Stimulated activated CD4-positive, alpha-beta T cell treated with anti-CD3 and anti-CD28 coated beads, Interleukin-2, amount 100 ng/mL, for 4 hours (primary cell): ENCODE measurements around the gene PATL2.
"Not testable (repeated sequence)": the region's sequence is repeated elsewhere in the genome, so short reads cannot be mapped to it uniquely, and the experiment has no call there.

Experiments used
- DNase-seq: peaks from one replicate; pipeline ENCODE4 v3.0.0-alpha.2; 2020; ENCODE audit warnings: low read depth

Gene PATL2

DNA sequence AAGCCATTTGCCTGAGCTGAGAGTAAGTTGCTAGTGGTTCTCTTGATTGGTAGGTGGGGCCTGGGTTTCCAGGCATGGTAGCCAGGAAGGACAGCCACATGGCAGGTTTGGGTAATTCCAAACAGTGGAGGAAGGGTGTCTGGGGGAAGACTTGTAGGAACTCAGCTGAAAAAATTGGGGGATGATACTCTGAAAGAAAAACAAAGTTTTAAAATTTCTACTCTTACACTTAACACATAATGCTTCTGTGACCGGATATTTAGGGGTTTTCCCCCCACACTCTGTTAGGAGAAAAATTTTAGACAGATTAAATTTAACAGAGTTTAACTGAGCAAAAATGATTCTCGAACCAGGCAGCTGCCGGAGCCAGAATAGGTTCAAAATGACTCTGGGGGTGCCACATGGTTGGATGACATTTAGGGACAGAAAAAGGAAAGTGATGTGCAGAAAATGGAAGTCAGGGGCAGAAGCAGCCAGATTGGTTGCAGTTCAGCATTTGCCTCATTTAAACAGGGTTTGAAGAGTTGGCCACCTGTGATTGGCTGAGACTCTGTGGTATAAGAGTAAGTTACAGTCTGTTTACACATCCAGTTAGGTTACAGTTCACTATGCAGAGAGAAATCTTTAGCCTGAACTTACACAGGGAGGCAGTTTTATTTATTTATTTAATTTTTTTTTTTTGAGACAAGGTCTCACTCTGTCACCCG lies 8.3 kb upstream of the PATL2 start:
- DNase-seq, result no peak

DNA sequence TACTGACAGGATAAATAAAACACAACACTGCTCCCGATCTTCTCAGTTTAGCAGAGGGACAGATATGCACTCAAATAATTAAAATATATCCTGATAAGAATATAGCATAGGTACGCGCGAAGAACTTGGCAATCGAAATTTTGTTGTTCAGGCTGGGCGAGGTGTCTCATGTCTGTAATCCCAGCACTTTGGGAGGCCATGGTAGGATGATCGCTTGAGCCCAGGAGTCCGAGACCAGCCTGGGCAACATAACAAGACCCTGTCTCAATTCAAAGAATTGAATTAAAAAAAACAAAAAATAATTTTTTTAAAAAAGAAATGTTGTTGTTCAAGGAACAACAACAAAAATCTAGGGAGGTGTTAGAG lies 7.8 kb upstream of the PATL2 start:
- no peak for DNase-seq

DNA sequence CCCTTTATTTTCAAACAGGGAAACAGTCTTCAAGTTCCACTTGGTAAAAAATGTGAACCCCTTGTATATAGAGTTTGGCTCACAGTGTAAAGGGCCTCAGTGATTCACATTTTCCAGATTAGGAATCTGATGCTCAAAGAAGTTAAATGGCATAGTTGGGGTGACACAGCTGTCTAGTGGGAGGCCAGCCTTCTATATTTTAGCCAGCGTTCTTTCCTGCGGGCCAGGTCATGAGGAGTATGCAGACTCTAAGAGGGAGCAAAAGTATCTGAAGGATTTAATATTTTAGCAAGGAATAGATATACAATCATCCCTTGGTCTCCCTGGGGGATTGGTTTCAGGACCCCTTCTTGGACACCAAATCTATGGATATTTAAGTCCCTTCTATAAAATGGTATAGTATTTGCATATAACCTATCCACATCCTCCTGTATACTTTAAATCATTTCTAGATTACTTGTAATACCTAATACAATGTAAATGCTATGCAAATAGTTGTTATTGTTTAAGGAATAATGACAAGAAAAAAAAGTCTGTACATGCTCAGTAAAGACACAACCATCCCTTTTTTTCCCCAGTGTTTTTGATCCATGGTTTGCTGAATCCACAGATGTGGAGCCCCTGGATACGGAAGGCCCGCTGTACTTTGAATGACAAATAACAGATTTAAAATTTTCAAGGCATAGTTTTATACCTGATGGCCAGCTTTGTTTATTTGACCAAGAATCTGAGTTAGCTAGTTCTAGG lies 7.2 kb upstream of the PATL2 start:
- no peak for DNase-seq

DNA sequence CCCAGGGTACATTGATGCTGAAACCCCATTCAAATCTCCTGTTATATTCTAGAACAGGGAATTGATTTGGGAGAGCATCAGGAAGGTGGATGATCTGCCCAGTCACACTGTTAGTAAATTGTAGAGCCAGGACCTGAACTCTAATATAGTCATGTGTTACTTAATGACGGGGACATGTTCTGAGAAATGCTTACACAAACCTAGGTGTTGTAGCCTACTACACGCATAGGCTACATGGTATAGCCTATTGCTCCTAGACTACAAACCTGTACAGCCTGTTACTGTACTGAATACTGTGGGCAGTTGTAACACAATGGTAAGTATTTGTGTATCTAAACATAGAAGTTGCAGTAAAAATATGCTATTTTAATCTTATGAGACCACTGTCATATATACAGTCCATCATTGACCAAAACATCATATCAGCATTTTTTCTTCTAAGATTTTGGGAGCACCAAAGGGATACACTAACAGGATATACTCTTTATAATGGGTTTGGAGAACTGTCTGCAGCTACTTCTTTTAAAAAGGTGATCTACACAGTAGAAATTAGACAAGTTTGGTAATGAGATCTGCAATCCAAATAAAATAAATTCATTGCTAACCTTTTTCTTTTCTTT lies 6.0 kb upstream of the PATL2 start:
- DNase-seq, result no peak

DNA sequence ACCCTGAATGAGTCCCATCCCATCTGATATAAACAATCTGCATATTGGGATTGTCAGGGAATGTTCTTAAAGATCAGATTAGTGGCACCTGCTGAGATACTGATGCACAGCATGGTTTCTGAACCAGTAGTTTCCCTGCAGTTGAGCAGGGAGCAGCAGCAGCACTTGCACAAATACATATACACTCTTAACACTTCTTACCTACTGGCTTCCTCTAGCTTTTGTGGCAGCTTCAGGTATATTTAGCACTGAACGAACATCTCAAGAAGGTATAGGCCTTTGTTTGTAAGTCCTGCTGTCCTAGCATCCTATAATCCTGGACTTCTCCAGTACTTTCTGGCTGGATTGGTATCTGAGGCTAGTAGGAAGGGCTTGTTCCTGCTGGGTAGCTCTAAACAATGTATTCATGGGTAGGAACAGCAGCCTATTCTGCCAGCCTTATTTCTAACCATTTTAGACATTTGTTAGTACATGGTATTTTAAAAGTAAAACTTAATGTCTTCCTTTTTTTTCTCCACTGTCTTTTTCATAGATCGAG lies 4.7 kb upstream of the PATL2 start:
- DNase-seq, result no peak

DNA sequence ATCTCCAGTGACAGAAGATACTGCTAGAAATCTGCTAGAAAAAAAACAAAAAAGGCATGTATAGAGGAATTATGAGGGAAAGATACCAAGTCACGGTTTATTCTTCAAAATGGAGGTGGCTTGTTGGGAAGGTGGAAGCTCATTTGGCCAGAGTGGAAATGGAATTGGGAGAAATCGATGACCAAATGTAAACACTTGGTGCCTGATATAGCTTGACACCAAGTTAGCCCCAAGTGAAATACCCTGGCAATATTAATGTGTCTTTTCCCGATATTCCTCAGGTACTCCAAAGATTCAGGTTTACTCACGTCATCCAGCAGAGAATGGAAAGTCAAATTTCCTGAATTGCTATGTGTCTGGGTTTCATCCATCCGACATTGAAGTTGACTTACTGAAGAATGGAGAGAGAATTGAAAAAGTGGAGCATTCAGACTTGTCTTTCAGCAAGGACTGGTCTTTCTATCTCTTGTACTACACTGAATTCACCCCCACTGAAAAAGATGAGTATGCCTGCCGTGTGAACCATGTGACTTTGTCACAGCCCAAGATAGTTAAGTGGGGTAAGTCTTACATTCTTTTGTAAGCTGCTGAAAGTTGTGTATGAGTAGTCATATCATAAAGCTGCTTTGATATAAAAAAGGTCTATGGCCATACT lies 4.1 kb upstream of the PATL2 start:
- no peak for DNase-seq

DNA sequence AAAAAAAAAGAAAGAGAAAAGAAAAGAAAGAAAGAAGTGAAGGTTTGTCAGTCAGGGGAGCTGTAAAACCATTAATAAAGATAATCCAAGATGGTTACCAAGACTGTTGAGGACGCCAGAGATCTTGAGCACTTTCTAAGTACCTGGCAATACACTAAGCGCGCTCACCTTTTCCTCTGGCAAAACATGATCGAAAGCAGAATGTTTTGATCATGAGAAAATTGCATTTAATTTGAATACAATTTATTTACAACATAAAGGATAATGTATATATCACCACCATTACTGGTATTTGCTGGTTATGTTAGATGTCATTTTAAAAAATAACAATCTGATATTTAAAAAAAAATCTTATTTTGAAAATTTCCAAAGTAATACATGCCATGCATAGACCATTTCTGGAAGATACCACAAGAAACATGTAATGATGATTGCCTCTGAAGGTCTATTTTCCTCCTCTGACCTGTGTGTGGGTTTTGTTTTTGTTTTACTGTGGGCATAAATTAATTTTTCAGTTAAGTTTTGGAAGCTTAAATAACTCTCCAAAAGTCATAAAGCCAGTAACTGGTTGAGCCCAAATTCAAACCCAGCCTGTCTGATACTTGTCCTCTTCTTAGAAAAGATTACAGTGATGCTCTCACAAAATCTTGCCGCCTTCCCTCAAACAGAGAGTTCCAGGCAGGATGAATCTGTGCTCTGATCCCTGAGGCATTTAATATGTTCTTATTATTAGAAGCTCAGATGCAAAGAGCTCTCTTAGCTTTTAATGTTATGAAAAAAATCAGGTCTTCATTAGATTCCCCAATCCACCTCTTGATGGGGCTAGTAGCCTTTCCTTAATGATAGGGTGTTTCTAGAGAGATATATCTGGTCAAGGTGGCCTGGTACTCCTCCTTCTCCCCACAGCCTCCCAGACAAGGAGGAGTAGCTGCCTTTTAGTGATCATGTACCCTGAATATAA lies 2.2 kb upstream of the PATL2 start:
- DNase-seq, result no peak

DNA sequence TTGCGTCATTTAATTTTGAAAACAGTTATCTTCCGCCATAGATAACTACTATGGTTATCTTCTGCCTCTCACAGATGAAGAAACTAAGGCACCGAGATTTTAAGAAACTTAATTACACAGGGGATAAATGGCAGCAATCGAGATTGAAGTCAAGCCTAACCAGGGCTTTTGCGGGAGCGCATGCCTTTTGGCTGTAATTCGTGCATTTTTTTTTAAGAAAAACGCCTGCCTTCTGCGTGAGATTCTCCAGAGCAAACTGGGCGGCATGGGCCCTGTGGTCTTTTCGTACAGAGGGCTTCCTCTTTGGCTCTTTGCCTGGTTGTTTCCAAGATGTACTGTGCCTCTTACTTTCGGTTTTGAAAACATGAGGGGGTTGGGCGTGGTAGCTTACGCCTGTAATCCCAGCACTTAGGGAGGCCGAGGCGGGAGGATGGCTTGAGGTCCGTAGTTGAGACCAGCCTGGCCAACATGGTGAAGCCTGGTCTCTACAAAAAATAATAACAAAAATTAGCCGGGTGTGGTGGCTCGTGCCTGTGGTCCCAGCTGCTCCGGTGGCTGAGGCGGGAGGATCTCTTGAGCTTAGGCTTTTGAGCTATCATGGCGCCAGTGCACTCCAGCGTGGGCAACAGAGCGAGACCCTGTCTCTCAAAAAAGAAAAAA lies 1.4 kb upstream of the PATL2 start:
- peak; percentile 59 for DNase-seq

DNA sequence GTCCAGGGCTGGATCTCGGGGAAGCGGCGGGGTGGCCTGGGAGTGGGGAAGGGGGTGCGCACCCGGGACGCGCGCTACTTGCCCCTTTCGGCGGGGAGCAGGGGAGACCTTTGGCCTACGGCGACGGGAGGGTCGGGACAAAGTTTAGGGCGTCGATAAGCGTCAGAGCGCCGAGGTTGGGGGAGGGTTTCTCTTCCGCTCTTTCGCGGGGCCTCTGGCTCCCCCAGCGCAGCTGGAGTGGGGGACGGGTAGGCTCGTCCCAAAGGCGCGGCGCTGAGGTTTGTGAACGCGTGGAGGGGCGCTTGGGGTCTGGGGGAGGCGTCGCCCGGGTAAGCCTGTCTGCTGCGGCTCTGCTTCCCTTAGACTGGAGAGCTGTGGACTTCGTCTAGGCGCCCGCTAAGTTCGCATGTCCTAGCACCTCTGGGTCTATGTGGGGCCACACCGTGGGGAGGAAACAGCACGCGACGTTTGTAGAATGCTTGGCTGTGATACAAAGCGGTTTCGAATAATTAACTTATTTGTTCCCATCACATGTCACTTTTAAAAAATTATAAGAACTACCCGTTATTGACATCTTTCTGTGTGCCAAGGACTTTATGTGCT lies 721 bp upstream of the PATL2 start:
- no peak for DNase-seq

DNA sequence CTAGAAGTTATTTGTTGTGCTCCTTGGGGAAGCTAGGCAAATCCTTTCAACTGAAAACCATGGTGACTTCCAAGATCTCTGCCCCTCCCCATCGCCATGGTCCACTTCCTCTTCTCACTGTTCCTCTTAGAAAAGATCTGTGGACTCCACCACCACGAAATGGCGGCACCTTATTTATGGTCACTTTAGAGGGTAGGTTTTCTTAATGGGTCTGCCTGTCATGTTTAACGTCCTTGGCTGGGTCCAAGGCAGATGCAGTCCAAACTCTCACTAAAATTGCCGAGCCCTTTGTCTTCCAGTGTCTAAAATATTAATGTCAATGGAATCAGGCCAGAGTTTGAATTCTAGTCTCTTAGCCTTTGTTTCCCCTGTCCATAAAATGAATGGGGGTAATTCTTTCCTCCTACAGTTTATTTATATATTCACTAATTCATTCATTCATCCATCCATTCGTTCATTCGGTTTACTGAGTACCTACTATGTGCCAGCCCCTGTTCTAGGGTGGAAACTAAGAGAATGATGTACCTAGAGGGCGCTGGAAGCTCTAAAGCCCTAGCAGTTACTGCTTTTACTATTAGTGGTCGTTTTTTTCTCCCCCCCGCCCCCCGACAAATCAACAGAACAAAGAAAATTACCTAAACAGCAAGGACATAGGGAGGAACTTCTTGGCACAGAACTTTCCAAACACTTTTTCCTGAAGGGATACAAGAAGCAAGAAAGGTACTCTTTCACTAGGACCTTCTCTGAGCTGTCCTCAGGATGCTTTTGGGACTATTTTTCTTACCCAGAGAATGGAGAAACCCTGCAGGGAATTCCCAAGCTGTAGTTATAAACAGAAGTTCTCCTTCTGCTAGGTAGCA lies 657 bp downstream of the PATL2 start:
- DNase-seq, result no peak

DNA sequence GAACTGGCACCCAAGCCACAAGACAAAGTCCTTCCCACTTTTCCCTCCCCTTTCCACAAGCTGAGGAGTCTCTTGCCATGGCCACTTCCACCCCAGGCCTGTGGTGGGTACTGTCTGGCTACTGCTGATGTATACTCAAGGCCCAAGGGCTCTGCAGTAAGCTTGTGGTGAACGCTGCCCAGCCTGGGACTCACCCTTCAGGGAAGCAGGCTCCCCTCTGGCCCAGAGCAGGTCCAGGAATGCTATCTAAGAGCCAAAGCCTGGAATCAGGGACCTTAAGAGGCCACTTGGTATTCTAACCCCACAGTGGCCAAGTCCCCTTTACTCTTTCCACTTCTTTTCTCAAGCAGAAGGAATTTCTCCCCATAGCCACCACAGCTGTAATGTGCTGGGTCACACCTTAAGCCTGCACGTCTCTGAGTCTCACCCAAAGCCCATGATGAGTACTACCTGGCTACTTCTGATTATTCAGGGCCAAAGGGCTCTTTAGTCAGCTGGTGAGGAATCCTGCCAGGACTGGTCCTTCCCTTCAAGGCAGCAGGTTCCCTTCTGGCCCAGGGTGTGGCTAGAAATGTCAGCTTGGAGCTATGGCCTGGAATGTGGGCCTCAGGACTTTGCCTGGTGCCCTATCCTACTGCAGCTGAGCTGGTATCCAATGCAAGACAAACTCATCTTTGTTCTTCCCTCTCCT lies 4.0 kb downstream of the PATL2 start:
- no peak for DNase-seq

DNA sequence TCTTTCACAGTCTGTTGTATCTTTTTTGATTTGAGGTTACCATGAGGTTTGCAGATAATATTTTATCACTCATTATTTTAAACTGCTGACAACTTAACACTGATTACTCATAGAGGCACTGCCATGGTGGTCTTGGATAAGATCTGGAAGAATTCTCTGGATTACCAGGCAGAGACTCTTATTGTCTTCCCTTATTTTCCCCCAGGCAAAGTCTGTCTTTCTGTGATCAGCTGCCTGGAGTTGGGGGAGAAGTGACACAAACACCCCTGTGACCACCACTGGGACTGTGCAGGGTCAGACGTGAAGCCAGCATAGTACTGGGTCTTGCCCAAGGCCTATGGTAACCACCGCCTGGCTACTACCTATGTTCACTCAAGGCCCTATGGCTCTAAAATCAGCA lies 4.7 kb downstream of the PATL2 start:
- no peak for DNase-seq

DNA sequence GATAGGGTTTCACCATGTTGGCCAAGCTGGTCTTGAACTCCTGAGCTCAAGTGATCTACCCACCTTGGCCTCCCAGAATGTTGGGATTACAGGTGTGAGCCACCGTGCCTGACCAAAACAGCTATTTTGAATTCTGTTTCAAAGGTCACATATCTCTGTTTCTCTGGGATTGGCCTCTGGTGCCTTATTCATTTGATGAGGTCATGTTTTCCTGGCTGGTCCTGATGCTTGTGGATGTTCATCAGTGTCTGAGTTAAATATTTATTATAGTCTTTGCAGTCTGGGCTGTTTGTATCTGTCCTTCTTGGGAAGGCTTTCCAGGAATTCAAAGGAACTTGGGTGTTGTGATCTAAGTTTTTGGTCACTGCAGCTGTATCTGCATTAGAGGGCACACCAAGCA lies 5.1 kb downstream of the PATL2 start:
- DNase-seq, result no peak

DNA sequence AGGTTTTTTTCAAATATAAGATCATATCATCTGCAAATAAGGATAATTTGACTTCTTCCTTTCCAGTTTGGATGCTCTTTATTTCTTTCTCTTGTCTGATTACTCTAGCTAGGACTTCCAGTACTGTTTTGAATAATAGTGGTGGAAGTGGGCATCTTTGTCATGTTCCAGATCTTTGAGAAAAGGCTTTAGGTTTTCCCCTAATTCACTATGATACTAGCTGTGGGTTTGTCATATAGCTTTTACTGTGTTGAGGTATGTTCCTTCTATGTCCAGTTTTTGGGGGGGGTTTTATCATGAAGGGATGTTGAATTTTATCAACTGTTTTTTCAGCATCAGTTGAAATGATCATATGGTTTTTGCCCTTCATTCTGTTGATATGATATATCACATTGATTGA lies 10.4 kb downstream of the PATL2 start:
- not testable (repeated sequence) for DNase-seq

DNA sequence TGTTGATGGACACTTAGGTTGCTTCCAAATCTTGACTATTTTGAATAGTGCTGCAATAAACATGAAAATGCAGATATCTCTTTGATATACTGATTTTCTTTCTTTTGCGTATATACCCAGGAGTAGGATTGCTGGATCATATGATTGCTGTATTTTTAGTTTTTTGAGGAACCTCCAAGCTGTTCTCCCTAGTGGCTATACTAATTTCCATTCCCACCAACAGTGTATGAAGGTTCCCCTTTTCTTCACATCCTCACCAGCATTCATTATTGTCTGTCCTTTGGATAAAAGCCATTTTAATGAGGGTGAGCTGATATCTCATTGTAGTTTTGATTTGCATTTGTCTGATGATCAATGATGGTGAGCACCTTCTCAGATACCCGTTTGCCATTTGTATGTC lies 12.5 kb downstream of the PATL2 start:
- no peak for DNase-seq

DNA sequence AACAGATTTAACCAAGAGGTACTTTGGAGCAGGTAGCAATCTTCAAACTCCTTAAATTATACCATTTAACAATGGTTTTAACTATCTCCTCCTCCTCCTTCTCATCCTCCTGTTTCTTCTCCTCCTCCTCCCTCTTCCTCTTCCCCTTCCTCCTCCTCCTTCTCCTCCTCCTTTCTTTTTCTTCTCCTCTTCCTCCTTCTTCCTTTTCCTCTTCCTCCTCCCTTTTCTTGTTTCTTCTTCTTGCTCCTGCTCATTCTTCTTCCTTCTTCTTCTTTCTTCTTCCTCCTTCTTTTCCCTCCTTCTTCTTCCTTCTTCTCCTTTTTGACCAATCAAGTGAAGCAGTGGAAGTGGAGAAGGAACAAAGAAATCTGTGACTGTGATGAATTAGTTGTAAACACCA lies 14.1 kb downstream of the PATL2 start:
- no peak for DNase-seq

DNA sequence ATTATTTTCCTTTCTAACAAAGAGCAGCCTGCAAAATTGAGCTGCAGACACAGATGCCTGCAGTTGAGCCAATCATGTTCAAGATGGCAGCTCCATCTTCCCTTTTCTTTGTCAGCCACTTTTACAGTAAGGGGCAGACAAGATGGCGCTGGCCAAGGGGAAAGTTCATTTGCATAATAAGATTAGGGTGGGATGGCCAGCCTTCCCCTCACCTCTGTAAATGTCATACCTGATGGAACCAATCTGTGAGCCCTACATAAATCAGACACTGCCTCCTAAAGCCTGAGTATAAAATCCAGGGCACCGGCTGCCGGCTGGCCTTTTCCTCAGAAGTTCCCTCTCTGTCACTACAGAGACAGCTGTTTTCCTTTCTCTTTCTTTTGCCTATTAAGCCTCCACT lies 15.8 kb downstream of the PATL2 start:
- no peak for DNase-seq

DNA sequence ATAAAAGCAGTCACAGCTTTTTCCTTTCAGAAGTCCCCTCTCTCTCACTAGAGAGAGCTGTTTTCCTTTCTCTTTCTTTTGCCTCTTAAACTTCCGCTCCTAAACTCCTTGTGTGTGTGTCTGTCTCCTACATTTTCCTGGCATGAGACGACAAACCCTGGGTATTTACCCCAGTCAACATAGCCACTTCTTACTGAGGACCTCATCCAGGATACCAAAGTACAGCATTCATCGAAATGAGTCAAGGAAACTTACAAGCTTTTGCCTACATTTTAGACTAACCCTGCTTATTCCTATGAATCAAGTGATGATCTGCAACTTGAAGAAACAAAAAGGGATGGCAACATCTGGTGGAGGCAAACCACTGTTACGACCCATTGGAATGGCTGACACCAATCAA lies 16.7 kb downstream of the PATL2 start:
- no peak for DNase-seq

DNA sequence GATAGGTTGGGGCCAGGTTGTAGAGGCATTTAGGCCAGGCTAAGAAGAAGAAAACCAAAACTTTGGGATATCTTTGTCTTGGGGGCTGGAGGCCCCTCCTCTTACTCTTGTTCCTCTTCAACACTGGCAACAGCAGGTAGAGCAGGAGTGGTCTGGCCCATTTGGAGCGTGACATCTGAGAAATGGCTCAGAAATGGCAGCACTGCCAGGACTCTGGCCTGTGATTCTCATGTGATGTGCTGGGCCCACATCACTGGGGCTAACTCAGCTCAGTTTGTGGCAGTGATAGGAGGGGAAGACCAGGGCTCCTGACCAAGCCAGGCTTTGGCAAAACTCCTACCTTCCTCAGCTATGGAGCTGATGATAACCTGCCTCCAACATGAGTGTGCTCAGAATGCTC lies 18.5 kb downstream of the PATL2 start:
- no peak for DNase-seq
